Endothelial cell (in vitro differentiated cells): ENCODE data around the gene OSR1. TPM values are rescaled to one million over a fixed set of nuclear protein-coding genes. Genes with fewer than 3 reads are reported as not detected.

Experiments used
- DNase-seq: peaks from one replicate; pipeline ENCODE4 v3.0.0; 2021; ENCODE audit warnings: low spot score
- H3K27ac Mint-ChIP-seq: one replicate; pipeline ENCODE4 v1.8.0; 2021; ENCODE audit warnings: mixed read lengths, inconsistent platforms; ENCODE audit not compliant: unreplicated experiment
- H3K27me3 Mint-ChIP-seq: one replicate; pipeline ENCODE4 v1.8.0; 2021; ENCODE audit warnings: mild to moderate bottlenecking, moderate library complexity, mixed read lengths, inconsistent platforms; ENCODE audit not compliant: unreplicated experiment
- H3K36me3 Mint-ChIP-seq: one replicate; pipeline ENCODE4 v1.8.0; 2021; ENCODE audit warnings: mild to moderate bottlenecking, low read depth, mixed read lengths, inconsistent platforms; ENCODE audit not compliant: unreplicated experiment
- H3K4me1 Mint-ChIP-seq: one replicate; pipeline ENCODE4 v1.8.0; 2021; ENCODE audit warnings: mild to moderate bottlenecking, mixed read lengths, inconsistent platforms; ENCODE audit not compliant: unreplicated experiment
- H3K4me3 Mint-ChIP-seq: one replicate; pipeline ENCODE4 v1.8.0; 2021; ENCODE audit warnings: mild to moderate bottlenecking, mixed read lengths, inconsistent platforms; ENCODE audit not compliant: unreplicated experiment
- H3K9me3 Mint-ChIP-seq: one replicate; pipeline ENCODE4 v1.8.0; 2021; ENCODE audit warnings: mixed read lengths, inconsistent platforms; ENCODE audit not compliant: unreplicated experiment
- CTCF ChIP-seq: fragments of 200-600 bp; sonication (generic); IDR thresholded peaks from one replicate; pipeline ENCODE4 v1.5.0; 2021; ENCODE audit warnings: antibody characterized with exemption; ENCODE audit not compliant: unreplicated experiment
- total RNA-seq: library from RNA; stranded (reverse); fragmentation: NEBNext Ultra II Directional; extraction: Animal tissue kit (Norgen Biotek cat#: 25700); gene quantifications from one replicate; pipeline ENCODE4 v1.2.1, GENCODE V29; 2021; ENCODE audit not compliant: unreplicated experiment

Gene OSR1
- total RNA-seq, 1 donor from 2014 or later, result 0.26 TPM

- Mint-ChIP-seq H3K27ac (no peak overlapping the region), H3K27me3 (no peaks in the 10 kb centered on the region), H3K4me3 (no peak overlapping the region), H3K9me3 (no peaks in the 10 kb centered on the region), H3K36me3 (no peaks in the 10 kb centered on the region), H3K4me1 (peaks cover 5% of the 10 kb centered on the region)
- DNase-seq, result no peak
- no peak for TF ChIP-seq CTCF
Observed at GRCh38 chr2:19337742-19338141, 20.7 kb downstream of the OSR1 start.

GRCh38 chr2:19337202-19337601 is 21.2 kb downstream of the OSR1 start:
- no peaks in the 10 kb centered on the region for H3K9me3 Mint-ChIP-seq
- peaks cover 2% of the 10 kb centered on the region for H3K4me1 Mint-ChIP-seq
- no peaks in the 10 kb centered on the region for H3K36me3 Mint-ChIP-seq
- no peak for DNase-seq
- H3K4me3 Mint-ChIP-seq, result no peak overlapping the region
- H3K27me3 Mint-ChIP-seq, result no peaks in the 10 kb centered on the region
- no peak for TF ChIP-seq CTCF
- H3K27ac Mint-ChIP-seq, result no peak overlapping the region

- H3K4me3 Mint-ChIP-seq, result no peak overlapping the region
Observed at GRCh38 chr2:19336781-19337180, 21.6 kb downstream of the OSR1 start.

GRCh38 chr2:19332503-19332902 is 25.9 kb downstream of the OSR1 start:
- H3K4me3 Mint-ChIP-seq, result no peak overlapping the region
- no peaks in the 10 kb centered on the region for H3K36me3 Mint-ChIP-seq
- no peak for TF ChIP-seq CTCF
- H3K4me1 Mint-ChIP-seq, result no peaks in the 10 kb centered on the region
- DNase-seq, result no peak
- H3K27me3 Mint-ChIP-seq, result no peaks in the 10 kb centered on the region
- no peak overlapping the region for H3K27ac Mint-ChIP-seq
- no peaks in the 10 kb centered on the region for H3K9me3 Mint-ChIP-seq

More at GRCh38 chr2:19336781-19337180, 21.6 kb downstream of the OSR1 start:
- no peaks in the 10 kb centered on the region for H3K27me3 Mint-ChIP-seq
- H3K4me1 Mint-ChIP-seq, result no peaks in the 10 kb centered on the region
- no peaks in the 10 kb centered on the region for H3K9me3 Mint-ChIP-seq
- H3K36me3 Mint-ChIP-seq, result no peaks in the 10 kb centered on the region
- no peak for DNase-seq
- H3K27ac Mint-ChIP-seq, result no peak overlapping the region
- no peak for TF ChIP-seq CTCF

- Mint-ChIP-seq H3K4me3 (no peak overlapping the region), H3K36me3 (no peaks in the 10 kb centered on the region), H3K4me1 (no peaks in the 10 kb centered on the region), H3K27ac (no peak overlapping the region), H3K27me3 (no peaks in the 10 kb centered on the region), H3K9me3 (no peaks in the 10 kb centered on the region)
- TF ChIP-seq CTCF, result no peak
- no peak for DNase-seq
Observed at GRCh38 chr2:19331450-19331849, 27.0 kb downstream of the OSR1 start.
